A673 (cell line): Measurements from ENCODE around the gene SLAMF8. TPM values are rescaled to one million over a fixed set of nuclear protein-coding genes. Genes with fewer than 3 reads are reported as not detected.

Source experiments
- BruUV-seq: library from RNA; stranded (reverse); fragments of 400-500 nt; replicated peaks from 2 replicates; lab custom pipeline; 2021; lab: Mats Ljungman, UMichigan
- CTCF ChIA-PET: fragments of 300-600 bp; sonication (Branson Sonifier 250); formaldehyde crosslinking; loops from one replicate; lab custom pipeline; 2022; ENCODE audit warnings: antibody characterized with exemption; lab: Charles Lee
- POLR2A ChIA-PET: fragments of 300-600 bp; sonication (Branson Sonifier 250); formaldehyde crosslinking; loops from one replicate; lab custom pipeline; 2022; ENCODE audit warnings: antibody characterized with exemption; ENCODE audit not compliant: low non-redundant PET; lab: Charles Lee
- DNase-seq: peaks from one replicate; pipeline ENCODE4 v3.0.0-alpha.2; 2015; ENCODE audit warnings: low spot score
- H3K27ac ChIP-seq: fragments of 200-600 bp; sonication (generic); 2 replicates; pipeline ENCODE4 v1.5.1; 2016; ENCODE audit warnings: mixed run types, low read depth, mild to moderate bottlenecking, mixed read lengths, antibody characterized with exemption, low read length; ENCODE audit not compliant: poor library complexity, severe bottlenecking
- H3K27me3 ChIP-seq: fragments of 200-600 bp; sonication (generic); replicated peaks from 2 replicates; pipeline ENCODE4 v1.6.1; 2017; ENCODE audit warnings: mixed run types, low read depth, mild to moderate bottlenecking, mixed read lengths, antibody characterized with exemption, low read length; ENCODE audit not compliant: insufficient read depth, poor library complexity
- H3K36me3 ChIP-seq: fragments of 200-600 bp; sonication (generic); 2 replicates; pipeline ENCODE4 v1.6.1; 2016; ENCODE audit warnings: mixed run types, mild to moderate bottlenecking, mixed read lengths, antibody characterized with exemption, low read length; ENCODE audit not compliant: insufficient read depth, poor library complexity, severe bottlenecking
- H3K4me1 ChIP-seq: fragments of 200-600 bp; sonication (generic); 2 replicates; pipeline ENCODE4 v1.6.1; 2017; ENCODE audit warnings: mixed run types, mild to moderate bottlenecking, mixed read lengths, antibody characterized with exemption, low read length; ENCODE audit not compliant: insufficient read depth, poor library complexity, severe bottlenecking
- H3K4me3 ChIP-seq: fragments of 200-600 bp; sonication (generic); 2 replicates; pipeline ENCODE4 v1.5.1; 2016; ENCODE audit warnings: low read depth, mixed run types, mild to moderate bottlenecking, mixed read lengths, low read length; ENCODE audit not compliant: poor library complexity, severe bottlenecking
- H3K9me3 ChIP-seq: fragments of 200-600 bp; sonication (generic); 2 replicates; pipeline ENCODE4 v1.6.1; 2016; ENCODE audit warnings: mixed run types, low read depth, mild to moderate bottlenecking, mixed read lengths, antibody characterized with exemption, low read length; ENCODE audit not compliant: poor library complexity, severe bottlenecking
- EZH2 ChIP-seq: fragments of 200-600 bp; sonication (generic); IDR thresholded peaks from 2 replicates; pipeline ENCODE4 v1.6.1; 2017; ENCODE audit warnings: borderline replicate concordance, low read depth, mild to moderate bottlenecking, mixed read lengths, antibody characterized with exemption, low read length; ENCODE audit not compliant: poor library complexity, severe bottlenecking
- intact Hi-C: fragments of 100-400 bp; cut with micrococcal nuclease; formaldehyde crosslinking; loops from one replicate; pipeline ENCODE4 v1.10.0; 2022; ENCODE audit not compliant: unreplicated experiment
- total RNA-seq: library from RNA; stranded (reverse); gene quantifications from 2 replicates; pipeline ENCODE4 v1.2.3, GENCODE V29; 2021
- TF ChIP-seq, protein P1 (sequence below): fragments of 300-800, 200-600 bp; sonication (generic); conservative IDR thresholded peaks from 2 replicates; pipeline ENCODE4 v1.5.1; 2017; ENCODE audit warnings: low read depth, mild to moderate bottlenecking, antibody characterized with exemption, low read length, moderate library complexity, mixed read lengths

The SLAMF8 gene
- total RNA-seq, 1 experiment from 2014 or later = not detected

DNA sequence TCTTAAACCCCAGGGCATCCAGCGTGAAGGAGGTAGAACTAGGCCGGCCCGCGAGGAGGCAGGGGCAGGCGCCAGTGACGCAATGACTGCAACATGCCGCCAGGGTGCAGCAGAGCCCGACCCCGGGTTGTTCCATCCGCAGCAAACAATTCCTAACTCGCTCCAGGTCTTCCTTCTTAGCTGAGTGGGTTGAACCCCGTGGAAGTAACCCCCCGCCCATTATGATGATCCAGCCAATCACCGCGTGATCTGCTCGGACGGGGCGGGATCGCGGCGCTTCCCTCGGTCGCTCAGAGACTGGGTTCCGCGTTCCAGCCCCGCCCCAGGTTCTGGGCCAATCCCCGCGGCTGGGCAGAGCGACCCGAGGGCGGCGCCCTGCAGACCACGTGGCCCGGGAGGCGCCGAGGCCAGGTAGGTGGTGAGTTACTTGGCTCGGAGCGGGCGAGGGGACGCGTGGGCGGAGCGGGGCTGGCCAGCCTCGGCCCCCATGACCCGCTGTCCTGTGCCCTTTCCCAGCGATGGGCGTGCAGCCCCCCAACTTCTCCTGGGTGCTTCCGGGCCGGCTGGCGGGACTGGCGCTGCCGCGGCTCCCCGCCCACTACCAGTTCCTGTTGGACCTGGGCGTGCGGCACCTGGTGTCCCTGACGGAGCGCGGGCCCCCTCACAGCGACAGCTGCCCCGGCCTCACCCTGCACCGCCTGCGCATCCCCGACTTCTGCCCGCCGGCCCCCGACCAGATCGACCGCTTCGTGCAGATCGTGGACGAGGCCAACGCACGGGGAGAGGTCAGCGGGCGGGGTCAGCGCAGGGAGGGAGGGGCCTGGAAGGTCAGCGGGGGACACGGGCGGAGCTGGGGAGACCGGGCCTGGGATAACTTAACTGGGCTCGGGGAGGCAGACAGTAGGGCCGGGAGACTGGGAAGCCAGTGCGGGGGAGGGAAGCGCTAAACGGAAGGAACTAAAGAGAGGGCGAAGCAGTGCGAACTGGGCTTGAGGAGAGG is 45.8 kb upstream of the SLAMF8 start, which contains the start of gene DUSP23:
TSS of gene DUSP23 (plus strand) at position 380 of the 1,000 bp plus-strand sequence. CDS start at position 519, 139 bp downstream.
- ChIA-PET CTCF (interaction anchor here (0.5 to 1.4 kb wide), 9 partner anchors 9 to 1727 kb away, joined by 3 to 35 read pairs (median 4); no protein-coding TSS in a partner anchor), POLR2A (no interaction called here)
- no peak for TF ChIP-seq EZH2
- TF ChIP-seq, protein P1, sequence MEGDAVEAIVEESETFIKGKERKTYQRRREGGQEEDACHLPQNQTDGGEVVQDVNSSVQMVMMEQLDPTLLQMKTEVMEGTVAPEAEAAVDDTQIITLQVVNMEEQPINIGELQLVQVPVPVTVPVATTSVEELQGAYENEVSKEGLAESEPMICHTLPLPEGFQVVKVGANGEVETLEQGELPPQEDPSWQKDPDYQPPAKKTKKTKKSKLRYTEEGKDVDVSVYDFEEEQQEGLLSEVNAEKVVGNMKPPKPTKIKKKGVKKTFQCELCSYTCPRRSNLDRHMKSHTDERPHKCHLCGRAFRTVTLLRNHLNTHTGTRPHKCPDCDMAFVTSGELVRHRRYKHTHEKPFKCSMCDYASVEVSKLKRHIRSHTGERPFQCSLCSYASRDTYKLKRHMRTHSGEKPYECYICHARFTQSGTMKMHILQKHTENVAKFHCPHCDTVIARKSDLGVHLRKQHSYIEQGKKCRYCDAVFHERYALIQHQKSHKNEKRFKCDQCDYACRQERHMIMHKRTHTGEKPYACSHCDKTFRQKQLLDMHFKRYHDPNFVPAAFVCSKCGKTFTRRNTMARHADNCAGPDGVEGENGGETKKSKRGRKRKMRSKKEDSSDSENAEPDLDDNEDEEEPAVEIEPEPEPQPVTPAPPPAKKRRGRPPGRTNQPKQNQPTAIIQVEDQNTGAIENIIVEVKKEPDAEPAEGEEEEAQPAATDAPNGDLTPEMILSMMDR = peak; percentile 95
- Histone ChIP-seq H3K27ac (peak within 1 kb of the TSS; percentile 26), H3K9me3 (no peaks in the 10 kb centered on the region), H3K4me3 (peak within 1 kb of the TSS; percentile 57), H3K4me1 (no peaks in the 10 kb centered on the region), H3K27me3 (no peaks in the 10 kb centered on the region), H3K36me3 (no peaks in the 10 kb centered on the region)
- peak; percentile 98 for DNase-seq
- intact Hi-C loops = loop anchor here (1.0 to 5.0 kb wide), 2 partner anchors 110 to 226 kb away; no protein-coding TSS in a partner anchor
- no TSS peak for BruUV-seq

DNA sequence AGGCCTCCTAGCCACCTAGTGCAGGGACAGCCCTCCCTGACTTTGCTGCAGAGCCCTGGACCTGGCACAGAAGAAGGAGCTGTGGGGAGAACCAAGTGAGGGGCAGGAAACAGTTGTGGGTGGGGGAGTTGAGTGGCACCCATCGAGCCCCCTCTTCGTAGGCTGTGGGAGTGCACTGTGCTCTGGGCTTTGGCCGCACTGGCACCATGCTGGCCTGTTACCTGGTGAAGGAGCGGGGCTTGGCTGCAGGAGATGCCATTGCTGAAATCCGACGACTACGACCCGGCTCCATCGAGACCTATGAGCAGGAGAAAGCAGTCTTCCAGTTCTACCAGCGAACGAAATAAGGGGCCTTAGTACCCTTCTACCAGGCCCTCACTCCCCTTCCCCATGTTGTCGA is 44.7 kb upstream of the SLAMF8 start:
- BruUV-seq = no TSS peak

DNA sequence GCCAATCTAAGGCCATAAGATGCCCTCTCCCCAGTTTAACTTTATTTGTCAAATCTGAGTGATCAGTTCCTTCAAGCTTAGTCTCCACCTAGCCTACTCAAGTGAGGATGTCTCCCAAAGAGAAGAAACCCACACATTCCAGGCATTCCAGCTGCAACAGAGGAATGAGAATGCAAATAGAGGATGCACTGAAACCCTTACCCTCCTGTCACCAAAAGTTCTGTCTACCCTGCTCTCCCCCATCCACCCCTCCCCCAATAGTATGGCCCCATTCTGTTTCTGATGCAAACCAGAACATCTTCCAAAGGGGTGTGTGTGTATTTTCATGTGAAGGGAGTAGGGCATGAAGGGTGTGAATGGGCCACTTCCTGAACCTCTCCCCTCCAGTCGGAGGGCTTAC is 42.9 kb upstream of the SLAMF8 start:
- DNase-seq = no peak
- intact Hi-C loops = loop anchor here (5.0 kb wide), 1 partner anchor 224 kb away; no protein-coding TSS in a partner anchor
- CTCF ChIA-PET = no interaction called here

More for the DNA sequence above, 44.7 kb upstream of the SLAMF8 start:
- TF ChIP-seq, protein P1 = no peak
- TF ChIP-seq EZH2 = no peak
- H3K4me1 ChIP-seq = peaks cover 6% of the 10 kb centered on the region
- DNase-seq = no peak
- no peaks in the 10 kb centered on the region for H3K27me3 ChIP-seq
- intact Hi-C loops = loop anchor here (5.0 kb wide), 1 partner anchor 225 kb away; no protein-coding TSS in a partner anchor
- CTCF ChIA-PET = no interaction called here
- H3K9me3 ChIP-seq = no peaks in the 10 kb centered on the region
- POLR2A ChIA-PET = no interaction called here
- H3K4me3 ChIP-seq = no peak overlapping the region
- no peak overlapping the region for H3K27ac ChIP-seq
- no peaks in the 10 kb centered on the region for H3K36me3 ChIP-seq

More for the DNA sequence above, 42.9 kb upstream of the SLAMF8 start:
- TF ChIP-seq, protein P1 = no peak
- no peak for TF ChIP-seq EZH2
- Histone ChIP-seq H3K27ac (no peak overlapping the region), H3K4me3 (no peak overlapping the region), H3K9me3 (no peaks in the 10 kb centered on the region), H3K27me3 (no peaks in the 10 kb centered on the region), H3K36me3 (no peaks in the 10 kb centered on the region), H3K4me1 (peaks cover 6% of the 10 kb centered on the region)
- no TSS peak for BruUV-seq
- POLR2A ChIA-PET = no interaction called here
